Nephron progenitor cell (in vitro differentiated cells): ENCODE measurements around the gene CPNE5.

Source experiments
- DNase-seq: peaks from one replicate; pipeline ENCODE4 v3.0.0; 2021
- H3K27ac Mint-ChIP-seq: 2 replicates; pipeline ENCODE4 v1.8.0; 2021; ENCODE audit warnings: mild to moderate bottlenecking, moderate library complexity, mixed read lengths
- H3K27me3 Mint-ChIP-seq: 2 replicates; pipeline ENCODE4 v1.8.0; 2021; ENCODE audit warnings: mild to moderate bottlenecking, low read depth, mixed read lengths; ENCODE audit not compliant: poor library complexity
- H3K36me3 Mint-ChIP-seq: 2 replicates; pipeline ENCODE4 v1.8.0; 2021; ENCODE audit warnings: low read depth, mixed read lengths
- H3K4me1 Mint-ChIP-seq: 2 replicates; pipeline ENCODE4 v1.8.0; 2021; ENCODE audit warnings: mixed read lengths
- H3K4me3 Mint-ChIP-seq: 2 replicates; pipeline ENCODE4 v1.8.0; 2021; ENCODE audit warnings: mild to moderate bottlenecking, moderate library complexity, mixed read lengths
- H3K9me3 Mint-ChIP-seq: 2 replicates; pipeline ENCODE4 v1.8.0; 2021; ENCODE audit warnings: mild to moderate bottlenecking, moderate library complexity, mixed read lengths
- TF ChIP-seq, protein P1 (sequence below): fragments of 200-600 bp; sonication (generic); IDR thresholded peaks from 2 replicates; pipeline ENCODE4 v1.5.0; 2021; ENCODE audit warnings: antibody characterized with exemption

The CPNE5 gene

GRCh38 chr6:36875250-36875633 is 36.0 kb upstream of the CPNE5 start:
- peaks cover 37% of the 10 kb centered on the region for H3K4me1 Mint-ChIP-seq
- H3K9me3 Mint-ChIP-seq = peaks cover 4% of the 10 kb centered on the region
- TF ChIP-seq, protein P1, sequence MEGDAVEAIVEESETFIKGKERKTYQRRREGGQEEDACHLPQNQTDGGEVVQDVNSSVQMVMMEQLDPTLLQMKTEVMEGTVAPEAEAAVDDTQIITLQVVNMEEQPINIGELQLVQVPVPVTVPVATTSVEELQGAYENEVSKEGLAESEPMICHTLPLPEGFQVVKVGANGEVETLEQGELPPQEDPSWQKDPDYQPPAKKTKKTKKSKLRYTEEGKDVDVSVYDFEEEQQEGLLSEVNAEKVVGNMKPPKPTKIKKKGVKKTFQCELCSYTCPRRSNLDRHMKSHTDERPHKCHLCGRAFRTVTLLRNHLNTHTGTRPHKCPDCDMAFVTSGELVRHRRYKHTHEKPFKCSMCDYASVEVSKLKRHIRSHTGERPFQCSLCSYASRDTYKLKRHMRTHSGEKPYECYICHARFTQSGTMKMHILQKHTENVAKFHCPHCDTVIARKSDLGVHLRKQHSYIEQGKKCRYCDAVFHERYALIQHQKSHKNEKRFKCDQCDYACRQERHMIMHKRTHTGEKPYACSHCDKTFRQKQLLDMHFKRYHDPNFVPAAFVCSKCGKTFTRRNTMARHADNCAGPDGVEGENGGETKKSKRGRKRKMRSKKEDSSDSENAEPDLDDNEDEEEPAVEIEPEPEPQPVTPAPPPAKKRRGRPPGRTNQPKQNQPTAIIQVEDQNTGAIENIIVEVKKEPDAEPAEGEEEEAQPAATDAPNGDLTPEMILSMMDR = no peak

DNA sequence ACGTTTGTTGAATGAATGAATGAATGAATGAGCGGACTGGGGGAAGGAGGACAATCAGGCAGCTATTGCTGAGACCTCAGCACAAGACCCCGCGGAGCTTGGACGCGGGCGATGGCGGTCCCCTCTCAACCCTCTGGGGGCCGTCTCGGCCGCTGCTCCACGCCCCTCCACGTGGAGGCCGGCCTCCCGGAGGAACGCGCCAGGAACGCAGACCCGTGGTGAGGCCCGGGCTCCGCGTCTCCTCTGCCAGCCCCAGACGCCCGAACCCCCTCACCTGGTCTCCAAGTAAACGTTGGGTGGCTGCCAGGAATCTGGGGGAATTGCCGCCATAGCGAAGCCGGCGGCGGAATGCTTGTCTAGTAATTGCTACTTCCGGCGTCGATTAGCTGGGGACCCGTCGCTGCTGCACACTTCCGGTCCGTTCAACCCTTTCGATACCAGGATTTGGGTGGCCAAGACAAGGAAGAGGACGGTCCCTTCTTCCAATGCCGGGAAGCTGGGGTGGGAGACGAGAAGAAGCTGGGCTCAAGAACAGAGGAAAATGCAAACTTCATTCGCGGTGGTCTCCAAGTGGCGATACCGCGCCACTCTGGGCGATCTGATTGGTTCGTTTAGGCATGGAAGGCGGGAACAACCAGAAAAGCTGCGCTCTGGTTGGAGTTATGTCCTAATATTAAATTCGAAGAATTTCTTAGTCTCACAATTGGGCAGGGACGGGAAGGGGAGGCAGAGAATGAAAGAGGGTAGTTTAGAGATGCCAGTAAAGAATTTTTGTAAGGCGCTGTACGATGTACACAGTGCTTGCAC is 35.4 kb upstream of the CPNE5 start, which contains the start of gene PPIL1:
Gene PPIL1, minus strand, starts transcription at position 361 of the 807 bp plus-strand sequence. Its CDS starts 31 bp downstream, at position 330.
- Mint-ChIP-seq H3K27me3 (peaks cover 30% of the 10 kb centered on the region), H3K4me3 (peak within 1 kb of the TSS; percentile 98), H3K4me1 (peaks cover 37% of the 10 kb centered on the region), H3K27ac (peak within 1 kb of the TSS; percentile 100), H3K9me3 (peaks cover 4% of the 10 kb centered on the region), H3K36me3 (peaks cover 20% of the 10 kb centered on the region)
- TF ChIP-seq, protein P1 = no peak
- DNase-seq = peak; percentile 76

More at GRCh38 chr6:36875250-36875633, 36.0 kb upstream of the CPNE5 start:
- Mint-ChIP-seq H3K4me3 (peak overlapping the region; percentile 98), H3K27ac (peak overlapping the region; percentile 100), H3K27me3 (peaks cover 30% of the 10 kb centered on the region), H3K36me3 (peaks cover 16% of the 10 kb centered on the region)
- no peak for DNase-seq

DNA sequence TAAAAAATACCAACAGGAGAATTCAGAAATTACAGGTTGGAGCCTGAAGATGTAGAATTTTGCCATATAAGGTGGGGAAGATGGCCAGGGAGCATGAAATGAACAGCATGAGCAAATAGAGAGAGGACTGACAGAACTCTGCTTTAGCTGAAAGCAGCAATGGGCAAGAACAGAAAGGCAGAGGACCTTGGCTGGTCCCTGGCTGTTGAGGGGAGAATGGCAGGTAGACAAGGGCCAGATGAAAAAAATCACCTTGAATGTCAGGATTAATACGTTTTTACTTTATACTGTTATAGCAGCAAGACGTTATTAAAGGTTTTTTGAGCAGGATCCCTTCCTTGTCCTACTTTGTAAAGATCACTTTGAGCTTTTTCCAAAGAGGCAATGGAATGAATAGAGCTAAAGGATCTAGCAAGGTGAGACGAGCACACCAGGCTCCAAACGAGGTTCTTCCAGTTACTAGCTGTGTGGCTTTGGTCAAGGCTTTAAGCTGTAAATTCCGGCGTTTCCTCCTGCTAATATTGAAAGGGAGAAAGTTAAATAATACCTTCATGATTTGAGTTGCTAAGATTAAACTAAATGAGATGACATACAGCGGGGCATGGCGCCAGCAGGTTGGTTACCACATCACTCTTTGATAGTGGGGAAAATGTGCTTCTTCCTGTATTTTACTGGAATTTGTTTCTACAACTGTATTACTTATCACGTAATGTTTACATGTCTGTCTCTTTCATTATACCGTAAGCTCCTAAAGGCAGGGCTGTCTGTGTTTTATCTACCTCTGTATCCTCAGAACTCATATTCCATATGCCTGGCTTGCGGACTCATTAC is 34.6 kb upstream of the CPNE5 start:
- Mint-ChIP-seq H3K27ac (peak overlapping the region; percentile 44), H3K36me3 (peaks cover 24% of the 10 kb centered on the region), H3K4me1 (peaks cover 37% of the 10 kb centered on the region), H3K4me3 (peak overlapping the region; percentile 98), H3K27me3 (peaks cover 24% of the 10 kb centered on the region), H3K9me3 (peaks cover 4% of the 10 kb centered on the region)
- TF ChIP-seq, protein P1 = no peak
- no peak for DNase-seq

- H3K27ac Mint-ChIP-seq = no peak overlapping the region
- peaks cover 4% of the 10 kb centered on the region for H3K9me3 Mint-ChIP-seq
- peaks cover 18% of the 10 kb centered on the region for H3K27me3 Mint-ChIP-seq
- H3K4me3 Mint-ChIP-seq = peak overlapping the region; percentile 98
- H3K36me3 Mint-ChIP-seq = peaks cover 29% of the 10 kb centered on the region
- DNase-seq = no peak
- peaks cover 39% of the 10 kb centered on the region for H3K4me1 Mint-ChIP-seq
- TF ChIP-seq, protein P1 = no peak
Measured at GRCh38 chr6:36873115-36873514, 33.9 kb upstream of the CPNE5 start.

DNA sequence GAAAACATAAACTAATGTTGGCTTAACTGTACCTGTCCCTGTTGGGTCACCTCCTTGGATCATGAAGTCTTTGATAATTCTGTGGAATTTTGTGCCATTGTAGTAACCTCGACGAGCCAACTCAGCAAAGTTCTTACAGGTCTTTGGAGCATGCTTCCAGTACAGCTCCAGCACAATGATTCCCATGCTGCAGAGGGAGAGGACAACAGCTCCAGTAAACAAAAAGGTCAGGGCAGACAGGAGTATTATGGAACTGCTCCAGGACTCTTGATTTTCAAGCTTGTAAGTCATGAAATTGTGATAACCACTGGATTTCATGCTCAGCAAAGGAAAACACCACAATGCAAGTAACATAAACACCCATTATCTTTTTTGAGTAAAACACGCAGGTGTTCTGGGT is 32.4 kb upstream of the CPNE5 start:
- Mint-ChIP-seq H3K36me3 (peaks cover 35% of the 10 kb centered on the region), H3K4me1 (peaks cover 50% of the 10 kb centered on the region), H3K27ac (no peak overlapping the region), H3K4me3 (no peak overlapping the region), H3K9me3 (peaks cover 4% of the 10 kb centered on the region), H3K27me3 (peaks cover 4% of the 10 kb centered on the region)
- TF ChIP-seq, protein P1 = no peak
- DNase-seq = no peak
